ENCODE measurements around the gene SF3A1.
A peak's percentile ranks its signal among the peaks of the same experiment; 100 is the strongest.

SF3A1 gene

DNA sequence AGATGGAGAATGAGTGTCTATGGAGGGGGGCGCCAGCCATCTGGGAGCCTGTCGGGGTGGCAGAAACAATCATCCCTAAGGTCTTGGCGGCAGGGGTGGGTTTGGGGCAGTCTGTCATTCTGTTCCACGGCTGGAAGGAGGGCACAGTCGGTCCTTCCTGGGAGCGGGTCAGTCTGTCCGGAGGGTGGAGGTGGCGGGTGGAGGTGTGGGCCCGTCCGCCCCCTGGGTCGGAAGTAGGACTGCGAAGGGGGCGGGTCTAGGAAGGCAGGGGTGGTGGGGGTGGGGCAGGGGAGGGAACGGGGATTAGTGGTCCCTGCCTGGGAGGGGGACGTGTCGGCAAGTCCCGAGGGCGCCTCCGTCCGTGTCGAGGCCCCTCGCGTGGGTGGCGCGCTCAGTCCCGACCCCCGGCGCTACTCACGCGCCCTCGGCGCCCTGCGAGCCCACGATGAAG is 30.4 kb downstream of the SF3A1 start:
- in situ Hi-C loops (cut with HindIII; ENCODE audit: low sequenced_read_pairs) = loop anchor here (5.0 kb wide), 1 partner anchor 44 kb away; no protein-coding TSS in a partner anchor
- no peak for DNase-seq (ENCODE audit: low read depth)
- TF ChIP-seq, protein P1, sequence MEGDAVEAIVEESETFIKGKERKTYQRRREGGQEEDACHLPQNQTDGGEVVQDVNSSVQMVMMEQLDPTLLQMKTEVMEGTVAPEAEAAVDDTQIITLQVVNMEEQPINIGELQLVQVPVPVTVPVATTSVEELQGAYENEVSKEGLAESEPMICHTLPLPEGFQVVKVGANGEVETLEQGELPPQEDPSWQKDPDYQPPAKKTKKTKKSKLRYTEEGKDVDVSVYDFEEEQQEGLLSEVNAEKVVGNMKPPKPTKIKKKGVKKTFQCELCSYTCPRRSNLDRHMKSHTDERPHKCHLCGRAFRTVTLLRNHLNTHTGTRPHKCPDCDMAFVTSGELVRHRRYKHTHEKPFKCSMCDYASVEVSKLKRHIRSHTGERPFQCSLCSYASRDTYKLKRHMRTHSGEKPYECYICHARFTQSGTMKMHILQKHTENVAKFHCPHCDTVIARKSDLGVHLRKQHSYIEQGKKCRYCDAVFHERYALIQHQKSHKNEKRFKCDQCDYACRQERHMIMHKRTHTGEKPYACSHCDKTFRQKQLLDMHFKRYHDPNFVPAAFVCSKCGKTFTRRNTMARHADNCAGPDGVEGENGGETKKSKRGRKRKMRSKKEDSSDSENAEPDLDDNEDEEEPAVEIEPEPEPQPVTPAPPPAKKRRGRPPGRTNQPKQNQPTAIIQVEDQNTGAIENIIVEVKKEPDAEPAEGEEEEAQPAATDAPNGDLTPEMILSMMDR (IDR thresholded peaks at IDR 0.05; ENCODE audit: low read depth, low read length, missing control alignments) = no peak
- peak overlapping the region; percentile 77 for H3K4me3 ChIP-seq (ENCODE audit: low read depth, low read length)

DNA sequence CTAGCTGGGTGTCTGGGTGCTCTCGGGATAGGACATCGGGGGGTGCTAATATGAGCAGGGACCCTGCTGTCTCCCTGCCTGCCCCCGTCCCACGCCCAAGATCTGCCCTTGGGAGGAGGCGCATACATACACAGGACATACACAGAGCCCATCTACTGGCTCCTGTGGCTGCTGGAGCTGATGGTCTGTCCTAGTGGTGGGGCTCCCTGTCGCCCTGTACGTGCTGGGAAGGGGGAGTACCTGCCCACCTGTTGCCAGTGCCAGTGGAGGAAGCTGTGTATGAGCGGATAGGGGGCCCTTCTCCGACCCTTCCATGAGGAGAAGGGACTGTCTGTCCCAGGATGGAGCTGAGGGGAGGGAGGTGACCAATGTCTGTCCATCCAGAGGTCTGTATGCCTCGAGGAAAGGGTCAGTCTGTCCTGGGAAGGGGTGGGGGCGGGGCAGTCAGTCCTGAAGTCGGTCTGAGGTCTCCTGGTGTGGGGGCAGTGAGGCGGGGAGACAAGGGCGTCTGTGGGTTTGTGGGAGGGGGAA is 30.9 kb downstream of the SF3A1 start:
- DNase-seq (ENCODE audit: low read depth) = no peak
- in situ Hi-C loops (cut with HindIII; ENCODE audit: low sequenced_read_pairs) = loop anchor here (5.0 kb wide), 1 partner anchor 43 kb away; no protein-coding TSS in a partner anchor
- TF ChIP-seq, protein P1 (IDR thresholded peaks at IDR 0.05; ENCODE audit: low read depth, low read length, missing control alignments) = no peak
- H3K4me3 ChIP-seq (ENCODE audit: low read depth, low read length) = peak overlapping the region; percentile 77

DNA sequence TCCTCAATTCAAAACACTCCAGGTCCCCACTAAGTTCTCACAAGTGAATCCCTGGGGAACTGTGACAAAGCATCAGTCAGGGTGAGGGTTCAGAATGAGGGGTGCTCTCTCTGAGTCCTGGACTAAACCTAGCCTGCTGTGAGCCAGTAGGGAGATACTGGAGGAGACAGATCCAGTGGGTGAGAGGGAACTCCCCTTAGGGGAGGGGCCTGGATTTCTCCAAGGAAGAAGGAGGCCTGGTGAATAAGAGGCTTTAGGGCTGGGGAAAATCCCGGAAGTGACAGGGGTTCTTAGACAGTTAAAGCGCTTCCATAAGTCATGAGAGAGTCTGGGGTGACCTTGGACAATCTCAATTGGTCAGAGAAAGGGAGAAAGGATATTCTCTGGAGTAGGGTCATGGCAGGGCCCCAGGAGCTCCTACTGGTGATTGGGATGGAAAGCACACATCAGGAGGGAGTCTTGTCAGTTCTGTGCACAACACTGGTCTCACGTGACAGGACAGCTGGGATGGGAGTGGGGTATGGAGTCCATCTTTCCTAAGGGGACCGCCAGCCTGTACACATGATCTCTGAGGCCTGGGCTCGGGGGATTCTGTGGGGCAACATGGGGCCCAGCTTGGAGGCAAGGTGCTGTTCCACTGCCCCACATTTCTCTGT is 31.5 kb downstream of the SF3A1 start:
- no peak for DNase-seq (ENCODE audit: low read depth)
- peak overlapping the region; percentile 77 for H3K4me3 ChIP-seq (ENCODE audit: low read depth, low read length)
- TF ChIP-seq, protein P1 (IDR thresholded peaks at IDR 0.05; ENCODE audit: low read depth, low read length, missing control alignments) = no peak
- in situ Hi-C loops (cut with HindIII; ENCODE audit: low sequenced_read_pairs) = loop anchor here (5.0 kb wide), 1 partner anchor 43 kb away; no protein-coding TSS in a partner anchor

DNA sequence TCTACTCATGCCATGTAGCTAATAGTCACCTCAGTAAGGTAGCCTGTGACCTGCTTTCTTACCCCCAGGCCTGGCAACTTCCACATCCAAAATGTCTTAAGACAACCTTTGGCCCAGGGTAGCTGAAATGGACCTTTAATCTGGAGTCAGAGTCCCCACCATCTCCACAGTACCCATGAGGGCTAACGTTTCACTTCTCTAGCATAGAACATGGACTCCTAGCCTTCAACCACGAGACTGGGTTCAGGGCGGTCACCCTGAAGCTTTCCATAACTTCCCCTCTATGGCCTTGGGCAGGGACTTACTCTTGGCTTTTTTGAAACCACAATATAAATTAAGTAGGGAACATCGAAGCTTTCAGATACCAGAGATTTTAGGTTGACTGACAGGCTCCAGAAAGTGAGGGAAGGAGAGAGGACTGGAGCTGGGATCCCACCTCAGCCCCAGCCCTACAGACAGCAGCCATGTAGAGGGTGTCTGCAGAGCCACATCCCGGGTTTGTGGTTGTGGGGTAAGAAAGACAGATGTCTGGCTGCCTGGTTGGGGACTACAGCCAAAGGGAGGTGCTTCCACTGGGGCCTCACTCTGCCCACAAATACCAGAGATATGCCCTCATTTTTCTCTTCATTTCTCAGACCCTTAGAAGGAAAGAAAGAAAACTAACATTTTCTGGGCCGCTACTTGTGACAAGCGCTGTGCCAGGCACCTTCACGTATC is 32.5 kb downstream of the SF3A1 start:
- H3K4me3 ChIP-seq (ENCODE audit: low read depth, low read length) = peak overlapping the region; percentile 77
- TF ChIP-seq, protein P1 (IDR thresholded peaks at IDR 0.05; ENCODE audit: low read depth, low read length, missing control alignments) = no peak
- in situ Hi-C loops (cut with HindIII; ENCODE audit: low sequenced_read_pairs) = no loop called here
- DNase-seq (ENCODE audit: low read depth) = no peak

DNA sequence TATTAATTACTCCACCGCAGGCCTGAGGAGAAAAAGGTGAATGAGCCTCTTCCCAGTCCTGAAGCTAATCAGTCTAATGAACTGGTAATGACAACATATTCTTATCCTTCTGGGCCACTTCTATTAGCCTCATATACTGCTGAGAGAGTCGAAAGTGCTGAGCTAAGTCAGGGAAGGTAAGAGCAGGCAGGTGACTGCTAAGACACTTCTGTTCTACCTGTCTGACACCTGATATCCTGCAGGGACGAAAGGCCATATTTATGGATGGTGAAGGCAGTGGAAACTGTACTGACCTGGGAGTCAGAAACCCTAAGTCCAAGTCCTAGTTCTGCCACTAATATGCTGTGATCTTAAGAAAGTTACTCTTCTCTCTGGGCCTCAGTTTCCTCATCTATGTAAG is 33.4 kb downstream of the SF3A1 start:
- in situ Hi-C loops (cut with HindIII; ENCODE audit: low sequenced_read_pairs) = no loop called here
- H3K4me3 ChIP-seq (ENCODE audit: low read depth, low read length) = no peak overlapping the region
- DNase-seq (ENCODE audit: low read depth) = no peak
- TF ChIP-seq, protein P1 (IDR thresholded peaks at IDR 0.05; ENCODE audit: low read depth, low read length, missing control alignments) = no peak

DNA sequence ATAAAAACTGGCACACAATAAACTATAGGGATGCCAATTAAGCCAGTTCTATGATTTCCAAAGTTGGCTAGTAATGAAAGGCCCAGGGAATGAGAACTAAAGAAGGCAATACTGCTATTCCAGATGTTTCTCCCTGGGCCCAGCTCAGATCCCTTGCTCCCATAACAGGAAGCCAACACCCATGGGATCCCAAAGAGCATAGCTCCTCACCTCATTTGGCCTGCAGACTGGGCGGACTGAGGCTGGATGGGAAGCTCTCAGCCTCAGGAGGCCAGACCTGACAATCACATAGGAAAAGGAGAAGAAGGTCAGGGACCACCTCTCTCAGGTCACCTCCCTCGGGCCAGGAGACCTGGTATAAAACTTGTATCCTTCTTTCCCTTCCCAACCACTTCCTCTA is 35.2 kb downstream of the SF3A1 start:
- no peak overlapping the region for H3K4me3 ChIP-seq (ENCODE audit: low read depth, low read length)
- TF ChIP-seq, protein P1 (IDR thresholded peaks at IDR 0.05; ENCODE audit: low read depth, low read length, missing control alignments) = no peak
- in situ Hi-C loops (cut with HindIII; ENCODE audit: low sequenced_read_pairs) = no loop called here
- DNase-seq (ENCODE audit: low read depth) = no peak
